GM11168 (cell line): ENCODE measurements around the gene MAGI1.

Experiments used
- in situ Hi-C: fragments of 300-500 bp; cut with MboI; formaldehyde crosslinking; loops from one replicate; pipeline ENCODE4 v1.12.0; 2022; ENCODE audit warnings: low sequenced_read_pairs; ENCODE audit not compliant: unreplicated experiment

MAGI1 gene

GRCh38 chr3:65664446-65664845 is 374.3 kb downstream of the MAGI1 start:
- in situ Hi-C loops: no loop called here

GRCh38 chr3:65662095-65662494 is 376.6 kb downstream of the MAGI1 start:
- in situ Hi-C loops: no loop called here

- in situ Hi-C loops: no loop called here
Measured at GRCh38 chr3:65660000-65660598, 378.6 kb downstream of the MAGI1 start.

GRCh38 chr3:65659396-65659795 is 379.3 kb downstream of the MAGI1 start:
- in situ Hi-C loops: no loop called here

- in situ Hi-C loops: no loop called here
Measured at GRCh38 chr3:65658401-65658800, 380.3 kb downstream of the MAGI1 start.

- in situ Hi-C loops: no loop called here
Measured at GRCh38 chr3:65655061-65655460, 383.7 kb downstream of the MAGI1 start.

GRCh38 chr3:65653731-65654130 is 385.0 kb downstream of the MAGI1 start:
- in situ Hi-C loops: no loop called here

GRCh38 chr3:65650247-65650646 is 388.5 kb downstream of the MAGI1 start:
- in situ Hi-C loops: no loop called here

GRCh38 chr3:65647369-65647768 is 391.3 kb downstream of the MAGI1 start:
- in situ Hi-C loops: no loop called here

- in situ Hi-C loops: no loop called here
Measured at GRCh38 chr3:65642883-65643282, 395.8 kb downstream of the MAGI1 start.

GRCh38 chr3:65641777-65642176 is 396.9 kb downstream of the MAGI1 start:
- in situ Hi-C loops: no loop called here

- in situ Hi-C loops: no loop called here
Measured at GRCh38 chr3:65641045-65641444, 397.7 kb downstream of the MAGI1 start.

GRCh38 chr3:65639444-65639843 is 399.3 kb downstream of the MAGI1 start:
- in situ Hi-C loops: no loop called here

GRCh38 chr3:65638301-65638700 is 400.4 kb downstream of the MAGI1 start:
- in situ Hi-C loops: no loop called here

GRCh38 chr3:65636326-65636725 is 402.4 kb downstream of the MAGI1 start:
- in situ Hi-C loops: no loop called here

- in situ Hi-C loops: no loop called here
Measured at GRCh38 chr3:65635657-65636056, 403.1 kb downstream of the MAGI1 start.

- in situ Hi-C loops: no loop called here
Measured at GRCh38 chr3:65633018-65633638, 405.6 kb downstream of the MAGI1 start.

GRCh38 chr3:65632414-65632813 is 406.3 kb downstream of the MAGI1 start:
- in situ Hi-C loops: no loop called here

GRCh38 chr3:65628978-65629377 is 409.7 kb downstream of the MAGI1 start:
- in situ Hi-C loops: no loop called here

- in situ Hi-C loops: no loop called here
Measured at GRCh38 chr3:65627062-65627461, 411.7 kb downstream of the MAGI1 start.

GRCh38 chr3:65625305-65625704 is 413.4 kb downstream of the MAGI1 start:
- in situ Hi-C loops: no loop called here

- in situ Hi-C loops: no loop called here
Measured at GRCh38 chr3:65623362-65623761, 415.4 kb downstream of the MAGI1 start.
